ENCODE data around the gene ZNF532. TPM values are rescaled to one million over a fixed set of nuclear protein-coding genes. Genes with fewer than 3 reads are reported as not detected.

Gene ZNF532
- total RNA-seq, 1 experiment from 2014 or later = 49.8 TPM

DNA sequence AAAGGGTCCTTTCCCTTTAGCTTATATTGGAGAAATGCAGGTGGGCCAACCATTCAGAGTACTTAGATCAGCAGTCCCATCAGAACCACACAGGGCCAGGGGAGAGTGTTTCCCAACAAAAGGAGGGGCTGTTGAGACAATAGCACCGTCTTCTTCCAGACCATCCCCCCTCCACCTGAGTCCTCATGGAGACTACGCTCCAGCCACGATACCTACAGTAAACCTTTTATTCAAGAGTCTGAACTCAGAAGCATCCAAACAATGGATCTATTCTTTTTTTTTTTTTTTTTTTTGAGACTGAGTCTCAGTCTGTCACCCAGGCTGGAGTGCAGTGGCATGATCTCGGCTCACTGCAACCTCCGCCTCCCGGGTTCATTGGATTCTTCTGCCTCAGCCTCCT, 25.7 kb upstream of the ZNF532 start:
- no peak overlapping the region for H3K4me3 ChIP-seq (ENCODE audit: low read depth in 2 of 2, low read length in 2 of 2)
- no peak for TF ChIP-seq POLR2AphosphoS5 (IDR thresholded peaks at IDR 0.05; ENCODE audit: low read depth, low read length)
- TF ChIP-seq TCF7L2 (IDR thresholded peaks at IDR 0.05; ENCODE audit: low read depth, low read length) = no peak
- TF ChIP-seq, protein P1, sequence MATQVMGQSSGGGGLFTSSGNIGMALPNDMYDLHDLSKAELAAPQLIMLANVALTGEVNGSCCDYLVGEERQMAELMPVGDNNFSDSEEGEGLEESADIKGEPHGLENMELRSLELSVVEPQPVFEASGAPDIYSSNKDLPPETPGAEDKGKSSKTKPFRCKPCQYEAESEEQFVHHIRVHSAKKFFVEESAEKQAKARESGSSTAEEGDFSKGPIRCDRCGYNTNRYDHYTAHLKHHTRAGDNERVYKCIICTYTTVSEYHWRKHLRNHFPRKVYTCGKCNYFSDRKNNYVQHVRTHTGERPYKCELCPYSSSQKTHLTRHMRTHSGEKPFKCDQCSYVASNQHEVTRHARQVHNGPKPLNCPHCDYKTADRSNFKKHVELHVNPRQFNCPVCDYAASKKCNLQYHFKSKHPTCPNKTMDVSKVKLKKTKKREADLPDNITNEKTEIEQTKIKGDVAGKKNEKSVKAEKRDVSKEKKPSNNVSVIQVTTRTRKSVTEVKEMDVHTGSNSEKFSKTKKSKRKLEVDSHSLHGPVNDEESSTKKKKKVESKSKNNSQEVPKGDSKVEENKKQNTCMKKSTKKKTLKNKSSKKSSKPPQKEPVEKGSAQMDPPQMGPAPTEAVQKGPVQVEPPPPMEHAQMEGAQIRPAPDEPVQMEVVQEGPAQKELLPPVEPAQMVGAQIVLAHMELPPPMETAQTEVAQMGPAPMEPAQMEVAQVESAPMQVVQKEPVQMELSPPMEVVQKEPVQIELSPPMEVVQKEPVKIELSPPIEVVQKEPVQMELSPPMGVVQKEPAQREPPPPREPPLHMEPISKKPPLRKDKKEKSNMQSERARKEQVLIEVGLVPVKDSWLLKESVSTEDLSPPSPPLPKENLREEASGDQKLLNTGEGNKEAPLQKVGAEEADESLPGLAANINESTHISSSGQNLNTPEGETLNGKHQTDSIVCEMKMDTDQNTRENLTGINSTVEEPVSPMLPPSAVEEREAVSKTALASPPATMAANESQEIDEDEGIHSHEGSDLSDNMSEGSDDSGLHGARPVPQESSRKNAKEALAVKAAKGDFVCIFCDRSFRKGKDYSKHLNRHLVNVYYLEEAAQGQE (IDR thresholded peaks at IDR 0.05; ENCODE audit: insufficient read depth in 1 of 2, low read depth in 2 of 2, low read length in 1 of 2) = no peak
- TF ChIP-seq, protein P2, sequence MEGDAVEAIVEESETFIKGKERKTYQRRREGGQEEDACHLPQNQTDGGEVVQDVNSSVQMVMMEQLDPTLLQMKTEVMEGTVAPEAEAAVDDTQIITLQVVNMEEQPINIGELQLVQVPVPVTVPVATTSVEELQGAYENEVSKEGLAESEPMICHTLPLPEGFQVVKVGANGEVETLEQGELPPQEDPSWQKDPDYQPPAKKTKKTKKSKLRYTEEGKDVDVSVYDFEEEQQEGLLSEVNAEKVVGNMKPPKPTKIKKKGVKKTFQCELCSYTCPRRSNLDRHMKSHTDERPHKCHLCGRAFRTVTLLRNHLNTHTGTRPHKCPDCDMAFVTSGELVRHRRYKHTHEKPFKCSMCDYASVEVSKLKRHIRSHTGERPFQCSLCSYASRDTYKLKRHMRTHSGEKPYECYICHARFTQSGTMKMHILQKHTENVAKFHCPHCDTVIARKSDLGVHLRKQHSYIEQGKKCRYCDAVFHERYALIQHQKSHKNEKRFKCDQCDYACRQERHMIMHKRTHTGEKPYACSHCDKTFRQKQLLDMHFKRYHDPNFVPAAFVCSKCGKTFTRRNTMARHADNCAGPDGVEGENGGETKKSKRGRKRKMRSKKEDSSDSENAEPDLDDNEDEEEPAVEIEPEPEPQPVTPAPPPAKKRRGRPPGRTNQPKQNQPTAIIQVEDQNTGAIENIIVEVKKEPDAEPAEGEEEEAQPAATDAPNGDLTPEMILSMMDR (IDR thresholded peaks at IDR 0.05) = no peak
- no peak for TF ChIP-seq SIN3A (IDR thresholded peaks at IDR 0.05; ENCODE audit: borderline replicate concordance, insufficient read depth, low read depth, low read length)
- no TSS peak for BruUV-seq (replicated peaks)
- ChIA-PET POLR2A (interaction anchor here (0.6 kb wide), 1 partner anchor 1761 kb away, joined by 4 read pairs; no protein-coding TSS in a partner anchor), CTCF (no interaction called here)
- no peaks in the 10 kb centered on the region for H3K27me3 ChIP-seq (ENCODE audit: control insufficient read depth, insufficient read depth, low read length)
- H3K9me3 ChIP-seq (ENCODE audit: control insufficient read depth, insufficient read depth, low read depth, low read length) = no peaks in the 10 kb centered on the region
- intact Hi-C loops (cut with micrococcal nuclease; ENCODE audit: unreplicated experiment) = no loop called here
- H3K36me3 ChIP-seq (ENCODE audit: control insufficient read depth, insufficient read depth, low read length) = no peaks in the 10 kb centered on the region
- no peak overlapping the region; the same call in 1 of the 2 replicates for H3K27ac ChIP-seq (ENCODE audit: low read length)
- DNase-seq (ENCODE audit: low read depth, low spot score) = no peak
- in situ Hi-C loops (cut with HindIII; ENCODE audit: low pct_unique_long_range_greater_than_20kb, low sequenced_read_pairs) = no loop called here
- H3K4me1 ChIP-seq (ENCODE audit: control insufficient read depth, insufficient read depth, low read length) = no peaks in the 10 kb centered on the region; the same call in 1 of the 2 replicates
- ATAC-seq = no peak

DNA sequence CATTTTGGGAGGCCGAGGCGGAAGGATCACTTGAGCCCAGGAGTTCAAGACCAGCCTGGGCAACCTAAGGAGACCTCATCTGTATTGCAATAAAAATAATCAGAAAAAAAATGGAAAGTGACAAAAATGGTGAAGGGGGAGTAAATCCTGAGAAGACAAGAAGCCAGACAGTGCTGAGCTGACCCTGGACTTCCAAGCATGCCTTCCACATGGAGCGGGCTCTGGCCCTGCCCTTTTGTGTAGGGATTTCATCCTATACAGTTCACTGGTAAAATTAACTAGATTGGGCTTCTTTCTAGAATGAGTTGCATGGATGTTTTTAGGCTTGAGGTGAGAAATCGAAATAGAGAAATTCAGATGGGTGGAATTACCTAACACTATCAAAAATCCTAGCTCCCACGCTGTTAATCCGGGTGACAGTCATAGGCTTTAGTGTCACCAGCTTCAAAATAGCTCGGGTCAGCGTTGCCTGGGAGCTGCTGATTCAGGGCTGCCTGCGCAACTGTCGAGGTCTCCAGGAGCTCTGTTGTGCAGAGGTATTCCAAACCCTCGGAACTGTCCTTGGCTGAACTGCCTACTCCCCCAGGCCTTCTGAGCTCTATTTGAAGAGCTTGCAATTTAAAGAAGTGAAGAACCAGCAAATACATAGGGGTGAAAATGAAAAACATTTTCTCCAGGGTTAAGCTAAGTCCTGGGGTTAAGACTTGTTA, 21.5 kb upstream of the ZNF532 start:
- DNase-seq (ENCODE audit: low read depth, low spot score) (no peak), ATAC-seq (no peak)
- in situ Hi-C loops (cut with HindIII; ENCODE audit: low pct_unique_long_range_greater_than_20kb, low sequenced_read_pairs) = no loop called here
- ChIA-PET CTCF (no interaction called here), POLR2A (no interaction called here)
- Histone ChIP-seq H3K27me3 (ENCODE audit: control insufficient read depth, insufficient read depth, low read length) (no peaks in the 10 kb centered on the region), H3K36me3 (ENCODE audit: control insufficient read depth, insufficient read depth, low read length) (no peaks in the 10 kb centered on the region), H3K9me3 (ENCODE audit: control insufficient read depth, insufficient read depth, low read depth, low read length) (no peaks in the 10 kb centered on the region), H3K4me3 (ENCODE audit: low read depth in 2 of 2, low read length in 2 of 2) (no peak overlapping the region), H3K27ac (ENCODE audit: low read length) (peak overlapping the region; percentile 23; the same call in 1 of the 2 replicates), H3K4me1 (ENCODE audit: control insufficient read depth, insufficient read depth, low read length) (no peaks in the 10 kb centered on the region; the same call in 1 of the 2 replicates)
- BruUV-seq (replicated peaks) = no TSS peak
- intact Hi-C loops (cut with micrococcal nuclease; ENCODE audit: unreplicated experiment) = no loop called here
- TF ChIP-seq POLR2AphosphoS5 (IDR thresholded peaks at IDR 0.05; ENCODE audit: low read depth, low read length) = no peak
- TF ChIP-seq, protein P2 (IDR thresholded peaks at IDR 0.05) = no peak
- TF ChIP-seq SIN3A (IDR thresholded peaks at IDR 0.05; ENCODE audit: borderline replicate concordance, insufficient read depth, low read depth, low read length) = no peak
- TF ChIP-seq, protein P1 (IDR thresholded peaks at IDR 0.05; ENCODE audit: insufficient read depth in 1 of 2, low read depth in 2 of 2, low read length in 1 of 2) = no peak
- TF ChIP-seq TCF7L2 (IDR thresholded peaks at IDR 0.05; ENCODE audit: low read depth, low read length) = no peak
